GM12878 (cell line): ENCODE data around the gene TCF12.

Experiments
- ATF3 ChIP-seq: IDR thresholded peaks from 2 replicates; pipeline ENCODE4 v1.6.1; 2011; ENCODE audit warnings: low read depth, mild to moderate bottlenecking, low read length, moderate library complexity, borderline replicate concordance; ENCODE audit errors: extremely low read depth
- BCL11A ChIP-seq: IDR thresholded peaks from 2 replicates; pipeline ENCODE4 v1.6.1; 2011; ENCODE audit warnings: low read depth, low read length
- CTCF ChIP-seq, 3 experiments: IDR thresholded peaks in 2 of 3; conservative IDR thresholded peaks in 1 of 3; 2 replicates each; pipeline ENCODE4 v1.5.1; 2011; ENCODE audit warnings: low read depth in 3 of 3, low read length in 3 of 3, mild to moderate bottlenecking in 3 of 3, control low read depth in 2 of 3, moderate library complexity in 2 of 3, inconsistent platforms in 1 of 3, mixed read lengths in 1 of 3; ENCODE audit not compliant: control insufficient read depth in 2 of 3, insufficient read depth in 1 of 3; ENCODE audit errors: extremely low read depth in 1 of 3
- EZH2 ChIP-seq: IDR thresholded peaks from 2 replicates; pipeline ENCODE4 v1.6.1; 2012; ENCODE audit warnings: low read depth, mild to moderate bottlenecking, control low read depth, inconsistent platforms, low read length, borderline replicate concordance; ENCODE audit not compliant: control insufficient read depth
- GATAD2B ChIP-seq: fragments of 450-650 bp; conservative IDR thresholded peaks from 2 replicates; pipeline ENCODE4 v1.6.1; 2017; ENCODE audit warnings: low read depth, mild to moderate bottlenecking, moderate library complexity
- JUND ChIP-seq: IDR thresholded peaks from 2 replicates; pipeline ENCODE4 v1.6.1; 2012; ENCODE audit warnings: low read depth, mild to moderate bottlenecking, low read length, improper control_type of control experiment, moderate library complexity
- POLR2AphosphoS5 ChIP-seq: IDR thresholded peaks from 2 replicates; pipeline ENCODE4 v1.6.1; 2011; ENCODE audit warnings: mild to moderate bottlenecking, low read length, inconsistent platforms
- RELA ChIP-seq: fragments of 450-650 bp; IDR thresholded peaks from 2 replicates; pipeline ENCODE4 v1.8.0; 2014; ENCODE audit warnings: borderline replicate concordance; ENCODE audit not compliant: partially characterized antibody
- USF1 ChIP-seq: IDR thresholded peaks from 2 replicates; pipeline ENCODE4 v1.6.1; 2011; ENCODE audit warnings: borderline replicate concordance, low read depth, mild to moderate bottlenecking, moderate library complexity, mixed read lengths, low read length; ENCODE audit not compliant: insufficient read depth; ENCODE audit errors: extremely low read length
- YY1 ChIP-seq: IDR thresholded peaks from 2 replicates; pipeline ENCODE4 v1.6.1; 2011; ENCODE audit warnings: low read depth, mild to moderate bottlenecking, low read length
- ZBTB40 ChIP-seq: fragments of 450-650 bp; IDR thresholded peaks from 2 replicates; pipeline ENCODE4 v1.6.1; 2016; ENCODE audit warnings: mild to moderate bottlenecking, moderate library complexity, borderline replicate concordance

GRCh38 chr15:57038496-57038895 lies 120.1 kb downstream of the TCF12 start:
- TF ChIP-seq CTCF (IDR thresholded peaks at IDR 0.05 in 2 of 3, conservative IDR thresholded peaks at IDR 0.05 in 1 of 3; ENCODE audit: control insufficient read depth in 2 of 3, extremely low read depth in 1 of 3, insufficient read depth in 1 of 3, low read depth in 3 of 3, low read length in 3 of 3) (no peak), RELA (no peak), USF1 (no peak), ZBTB40 (no peak), EZH2 (no peak), POLR2AphosphoS5 (no peak), JUND (no peak), BCL11A (no peak), ATF3 (no peak), YY1 (no peak), GATAD2B (no peak)
